Measurements from ENCODE around the gene BCOR. TPM values are rescaled to one million over a fixed set of nuclear protein-coding genes. Genes with fewer than 3 reads are reported as not detected.

The BCOR gene
- total and polyA plus RNA-seq, 2 of the 13 experiments (the other 11 are each of a cell fraction or from before 2014, with no cell fraction given) = 14.3 to 15.2 TPM

- no peak for TF ChIP-seq ZNF670 (CRISPR knock-in tag; IDR thresholded peaks at IDR 0.05; ENCODE audit: borderline replicate concordance)
- no peak for TF ChIP-seq HMGA1 (CRISPR knock-in tag; conservative IDR thresholded peaks at IDR 0.05)
- TF ChIP-seq ZNF18 (CRISPR knock-in tag; IDR thresholded peaks at IDR 0.05; ENCODE audit: insufficient replicate concordance) = no peak
- 0 out of 2 replicates have a peak, but pooled peaks have one; percentile 15 for TF ChIP-seq MEIS2 (CRISPR knock-in tag; IDR thresholded peaks at IDR 0.05)
- no peak for TF ChIP-seq SMAD3 (CRISPR knock-in tag; IDR thresholded peaks at IDR 0.05)
- no peak for TF ChIP-seq MLXIP (CRISPR knock-in tag; IDR thresholded peaks at IDR 0.05; ENCODE audit: borderline replicate concordance)
- no peak for TF ChIP-seq TEF (CRISPR knock-in tag; IDR thresholded peaks at IDR 0.05)
- no peak for TF ChIP-seq ZNF546 (CRISPR knock-in tag; conservative IDR thresholded peaks at IDR 0.05)
- TF ChIP-seq GABPB1 (CRISPR knock-in tag; IDR thresholded peaks at IDR 0.05) = peak; percentile 51
- no peak for TF ChIP-seq SSRP1 (CRISPR knock-in tag; IDR thresholded peaks at IDR 0.05)
- no peak for TF ChIP-seq NFYB (CRISPR knock-in tag; IDR thresholded peaks at IDR 0.05)
- no peak for TF ChIP-seq ZNF121 (CRISPR knock-in tag; IDR thresholded peaks at IDR 0.05)
- peak; percentile 69 for TF ChIP-seq RBFOX2 (IDR thresholded peaks at IDR 0.05; ENCODE audit: low read depth, low read length)
- no peak for TF ChIP-seq IRF2 (CRISPR knock-in tag; IDR thresholded peaks at IDR 0.05)
- TF ChIP-seq ZNF772 (CRISPR knock-in tag; IDR thresholded peaks at IDR 0.05) = no peak
- TF ChIP-seq ZNF501 (CRISPR knock-in tag; IDR thresholded peaks at IDR 0.05) = peak; percentile 24; the same call in 1 of the 2 replicates
- TF ChIP-seq GTF3A (CRISPR knock-in tag; conservative IDR thresholded peaks at IDR 0.05) = no peak
- no peak for TF ChIP-seq MEIS1 (CRISPR knock-in tag; IDR thresholded peaks at IDR 0.05; ENCODE audit: borderline replicate concordance)
- TF ChIP-seq KDM1A (CRISPR knock-in tag; IDR thresholded peaks at IDR 0.05) = no peak
- TF ChIP-seq SMARCC2 (IDR thresholded peaks at IDR 0.05) = no peak
- no peak for TF ChIP-seq FOSL1 (CRISPR knock-in tag; IDR thresholded peaks at IDR 0.05; ENCODE audit: borderline replicate concordance)
- no peak for TF ChIP-seq TEAD3 (CRISPR knock-in tag; optimal IDR thresholded peaks at IDR 0.05; ENCODE audit: borderline replicate concordance)
- TF ChIP-seq SMAD9 (CRISPR knock-in tag; IDR thresholded peaks at IDR 0.05) = no peak
- no peak for TF ChIP-seq ZNF766 (CRISPR knock-in tag; IDR thresholded peaks at IDR 0.05; ENCODE audit: borderline replicate concordance)
- peak; percentile 35 for TF ChIP-seq SKI (IDR thresholded peaks at IDR 0.05; ENCODE audit: partially characterized antibody)
- 0 out of 2 replicates have a peak, but pooled peaks have one; percentile 42 for TF ChIP-seq ZMAT3 (CRISPR knock-in tag; conservative IDR thresholded peaks at IDR 0.05)
- TF ChIP-seq STAT5B (CRISPR knock-in tag; IDR thresholded peaks at IDR 0.05) = no peak
These were observed 7.5 kb upstream of the BCOR start (continued) for GRCh38 chrX:40104985-40105834.
